ENCODE measurements around the gene IL2RA.

Gene IL2RA

DNA sequence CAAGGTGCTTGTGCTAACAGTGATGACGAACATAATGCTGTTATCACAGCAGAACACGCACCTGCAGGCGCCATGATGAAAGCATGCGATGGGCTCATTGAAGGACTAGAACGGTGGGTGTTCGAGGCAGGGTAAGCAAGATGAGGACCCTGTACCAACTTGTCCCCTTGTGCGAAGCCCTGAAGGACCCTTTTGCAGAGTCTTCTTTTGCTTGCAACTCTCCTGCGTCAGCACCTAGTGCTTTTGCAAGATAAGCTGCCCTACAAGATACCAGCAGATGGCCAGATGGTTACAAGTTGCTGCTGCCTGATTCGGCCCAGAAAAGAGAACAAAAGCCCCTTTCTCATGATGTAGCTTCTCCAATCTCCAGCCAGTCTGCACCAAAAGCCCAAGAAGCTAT is 80.6 kb downstream of the IL2RA start:
- no peak overlapping the region for H3K9ac ChIP-seq (ENCODE audit: low read depth, low read length)
- no peak overlapping the region for H3K4me3 ChIP-seq (ENCODE audit: low read length)
- H3K27me3 ChIP-seq (ENCODE audit: insufficient read depth, low read length), result peaks cover 53% of the 10 kb centered on the region
- H3K9me3 ChIP-seq (ENCODE audit: insufficient read depth, low read depth, low read length), result no peaks in the 10 kb centered on the region
- no peak overlapping the region for H3K27ac ChIP-seq (ENCODE audit: low read length)
- no peaks in the 10 kb centered on the region for H3K36me3 ChIP-seq (ENCODE audit: insufficient read depth, low read depth, low read length)
- H3K4me1 ChIP-seq (ENCODE audit: insufficient read depth, low read length), result no peaks in the 10 kb centered on the region

DNA sequence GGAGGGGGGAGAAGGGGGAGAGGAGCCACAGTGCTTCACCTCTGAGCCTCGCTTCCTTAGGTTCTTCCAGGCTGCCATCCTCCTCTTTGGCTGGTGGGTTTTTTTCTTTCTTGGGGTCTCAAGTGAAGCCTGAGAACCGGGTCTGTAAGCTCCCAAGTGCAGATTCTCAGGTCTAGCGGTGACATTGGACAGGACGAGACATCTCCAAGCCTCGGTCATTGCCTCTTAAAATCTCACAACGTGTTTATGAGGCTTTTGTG is 84.0 kb downstream of the IL2RA start:
- Histone ChIP-seq H3K27ac (ENCODE audit: low read length) (no peak overlapping the region), H3K27me3 (ENCODE audit: insufficient read depth, low read length) (peaks cover 71% of the 10 kb centered on the region), H3K9me3 (ENCODE audit: insufficient read depth, low read depth, low read length) (no peaks in the 10 kb centered on the region), H3K4me1 (ENCODE audit: insufficient read depth, low read length) (no peaks in the 10 kb centered on the region), H3K9ac (ENCODE audit: low read depth, low read length) (no peak overlapping the region), H3K4me3 (ENCODE audit: low read length) (peak overlapping the region; percentile 79), H3K36me3 (ENCODE audit: insufficient read depth, low read depth, low read length) (no peaks in the 10 kb centered on the region)

DNA sequence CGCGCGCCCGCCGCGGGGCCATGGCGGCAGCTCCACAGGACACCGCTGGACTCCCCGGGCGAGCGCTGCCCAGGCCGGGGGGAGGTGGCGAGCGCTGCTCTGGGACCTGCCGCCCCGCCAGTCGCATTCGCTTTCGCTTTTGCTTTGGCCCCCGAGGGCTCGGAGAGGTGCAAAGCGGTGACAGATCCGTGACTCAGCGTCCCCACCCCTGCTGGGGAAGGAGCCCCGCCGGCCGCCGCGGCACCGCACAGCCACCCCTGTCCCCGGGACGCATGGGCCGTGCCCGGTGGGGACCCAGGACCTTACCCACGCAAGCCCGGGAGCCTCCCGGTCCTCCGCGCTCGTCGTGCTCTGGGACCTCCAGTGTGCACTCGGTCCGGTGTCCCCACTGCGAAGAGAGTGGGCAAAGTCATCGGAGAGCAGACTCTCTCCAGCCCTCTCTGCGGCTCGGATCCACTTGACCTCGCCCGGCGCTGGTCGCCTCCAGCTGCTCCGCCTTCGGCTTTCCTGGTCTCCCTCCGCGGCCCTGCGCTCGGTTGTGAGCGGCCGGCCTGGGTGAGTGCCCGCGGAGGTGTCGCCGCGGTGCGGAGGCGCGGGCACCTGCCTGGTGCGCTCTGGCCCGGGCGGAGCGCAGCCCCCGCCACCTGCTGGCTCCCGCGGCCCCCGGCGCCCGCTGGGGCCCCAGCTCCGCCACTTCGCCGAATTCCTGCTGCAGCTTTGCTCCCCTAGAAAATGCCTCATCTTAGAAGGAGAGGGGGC is 84.5 kb downstream of the IL2RA start, which contains the start of gene IL15RA:
TSS of gene IL15RA (minus strand) at position 73 of the 759 bp plus-strand sequence. CDS start at position 22, 51 bp downstream.
- Histone ChIP-seq H3K27me3 (ENCODE audit: insufficient read depth, low read length) (peaks cover 71% of the 10 kb centered on the region), H3K27ac (ENCODE audit: low read length) (no peak within 1 kb of the TSS), H3K9me3 (ENCODE audit: insufficient read depth, low read depth, low read length) (no peaks in the 10 kb centered on the region), H3K4me1 (ENCODE audit: insufficient read depth, low read length) (no peaks in the 10 kb centered on the region), H3K4me3 (ENCODE audit: low read length) (peak within 1 kb of the TSS; percentile 79), H3K36me3 (ENCODE audit: insufficient read depth, low read depth, low read length) (no peaks in the 10 kb centered on the region), H3K9ac (ENCODE audit: low read depth, low read length) (no peak within 1 kb of the TSS)

DNA sequence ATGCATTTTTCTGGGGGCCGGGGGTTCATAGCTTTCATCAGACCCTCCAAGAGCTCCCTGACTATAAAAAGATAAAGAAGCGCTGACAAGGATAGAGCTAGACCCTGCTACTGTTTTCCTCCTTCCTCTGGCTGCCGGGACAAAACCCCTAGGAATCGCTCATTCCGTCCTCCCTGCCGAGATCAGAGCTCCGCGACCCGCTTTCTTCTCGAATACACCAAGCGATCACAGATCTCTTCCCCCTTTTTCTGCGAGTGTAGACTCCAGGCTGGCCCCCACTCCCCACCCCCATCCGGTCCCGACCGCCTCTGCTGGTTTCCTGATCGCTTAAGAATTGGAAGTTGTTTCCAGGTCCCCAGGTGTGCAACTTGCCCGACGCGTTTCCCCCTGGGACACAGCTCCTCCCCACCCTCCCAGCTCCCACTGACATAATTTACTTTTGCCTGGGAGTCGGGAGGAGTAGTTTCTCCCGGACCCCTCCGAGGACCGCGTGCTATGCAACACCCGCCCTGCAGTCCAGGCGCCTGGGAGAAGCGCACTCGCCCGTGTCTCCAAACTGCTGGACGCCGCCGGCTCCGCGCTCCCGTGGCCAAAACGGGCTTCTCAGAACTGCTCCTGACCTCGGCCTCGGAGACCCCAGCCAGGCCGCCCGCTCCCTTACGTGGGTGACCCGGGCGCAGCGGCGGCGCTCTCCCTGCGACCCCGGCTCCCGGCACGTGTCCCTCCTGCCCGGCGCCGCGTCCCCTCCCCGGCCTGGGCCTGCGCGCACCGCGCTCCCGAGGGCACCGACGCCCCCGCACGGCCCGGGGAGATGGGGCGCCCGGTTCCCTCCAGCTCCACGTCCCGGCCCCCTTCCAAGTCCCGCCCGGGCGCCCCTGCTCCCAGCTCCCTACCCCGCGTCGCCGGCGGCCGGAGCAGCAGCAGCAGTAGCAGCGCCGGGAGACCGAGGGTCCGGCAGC is 85.4 kb downstream of the IL2RA start:
- Histone ChIP-seq H3K4me1 (ENCODE audit: insufficient read depth, low read length) (no peaks in the 10 kb centered on the region), H3K9me3 (ENCODE audit: insufficient read depth, low read depth, low read length) (no peaks in the 10 kb centered on the region), H3K4me3 (ENCODE audit: low read length) (peak overlapping the region; percentile 79), H3K36me3 (ENCODE audit: insufficient read depth, low read depth, low read length) (no peaks in the 10 kb centered on the region), H3K27ac (ENCODE audit: low read length) (no peak overlapping the region), H3K9ac (ENCODE audit: low read depth, low read length) (no peak overlapping the region), H3K27me3 (ENCODE audit: insufficient read depth, low read length) (peaks cover 70% of the 10 kb centered on the region)

DNA sequence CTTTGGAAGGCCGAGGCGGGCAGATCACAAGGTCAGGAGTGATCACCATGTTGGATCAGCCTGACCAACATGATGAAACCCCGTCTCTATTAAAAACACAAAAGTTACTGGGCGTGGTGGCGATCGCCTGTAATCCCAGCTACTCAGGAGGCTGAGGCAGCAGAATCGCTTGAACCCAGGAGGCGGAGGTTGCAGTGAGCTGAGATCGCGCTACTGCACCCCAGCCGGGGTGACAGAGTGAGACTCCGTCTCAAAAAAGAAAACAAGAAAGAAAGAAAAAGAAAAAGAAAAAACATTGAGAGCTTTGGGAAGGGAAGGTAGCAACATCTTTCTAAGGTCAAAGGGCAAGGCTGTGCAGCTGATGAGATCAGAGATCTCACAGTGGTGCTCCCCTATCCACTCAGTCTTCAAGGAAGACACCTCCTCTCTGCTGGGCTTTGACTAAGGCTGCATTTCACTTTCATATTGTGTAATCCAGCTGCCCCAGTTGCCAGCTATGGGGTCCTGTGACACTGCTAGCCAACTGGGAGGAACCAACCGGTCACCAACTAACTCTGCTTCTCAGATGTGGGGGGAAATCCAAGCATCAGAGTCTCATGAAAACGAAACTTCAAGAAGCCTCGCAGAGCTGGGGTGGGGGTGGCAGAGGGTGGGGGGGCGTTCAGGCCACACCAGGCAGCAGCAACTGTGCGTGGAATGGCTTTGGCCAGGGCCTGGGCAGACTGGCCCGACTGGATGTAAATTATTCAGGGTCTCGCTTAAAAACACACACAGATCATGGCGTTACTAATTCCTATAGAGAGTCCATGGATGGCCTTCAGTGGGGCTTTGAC is 86.3 kb downstream of the IL2RA start:
- H3K4me1 ChIP-seq (ENCODE audit: insufficient read depth, low read length), result no peaks in the 10 kb centered on the region
- H3K27ac ChIP-seq (ENCODE audit: low read length), result no peak overlapping the region
- H3K36me3 ChIP-seq (ENCODE audit: insufficient read depth, low read depth, low read length), result no peaks in the 10 kb centered on the region
- peak overlapping the region; percentile 79; the same call in 1 of the 2 replicates for H3K4me3 ChIP-seq (ENCODE audit: low read length)
- H3K9me3 ChIP-seq (ENCODE audit: insufficient read depth, low read depth, low read length), result no peaks in the 10 kb centered on the region
- peaks cover 60% of the 10 kb centered on the region for H3K27me3 ChIP-seq (ENCODE audit: insufficient read depth, low read length)
- no peak overlapping the region for H3K9ac ChIP-seq (ENCODE audit: low read depth, low read length)

DNA sequence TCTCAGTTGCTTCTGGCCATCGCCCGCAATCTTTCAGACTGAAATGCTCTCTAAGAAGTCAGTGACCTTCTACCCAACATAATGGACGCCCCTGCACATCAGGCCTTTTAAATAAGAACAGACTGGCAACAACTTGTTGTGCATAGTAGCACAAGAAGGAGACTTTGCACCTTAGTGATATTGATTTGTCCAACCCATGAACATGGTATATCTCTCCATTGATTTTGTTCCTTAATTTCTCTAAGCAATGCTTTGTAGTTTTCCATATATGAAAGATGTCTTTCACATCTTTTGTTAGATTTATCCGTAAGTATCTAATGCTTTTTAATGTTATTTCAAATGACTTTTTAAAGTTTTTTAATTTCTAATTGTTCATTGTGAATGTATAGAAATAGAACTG is 89.1 kb downstream of the IL2RA start:
- no peaks in the 10 kb centered on the region for H3K36me3 ChIP-seq (ENCODE audit: insufficient read depth, low read depth, low read length)
- H3K4me3 ChIP-seq (ENCODE audit: low read length), result no peak overlapping the region
- H3K4me1 ChIP-seq (ENCODE audit: insufficient read depth, low read length), result no peaks in the 10 kb centered on the region
- no peaks in the 10 kb centered on the region for H3K9me3 ChIP-seq (ENCODE audit: insufficient read depth, low read depth, low read length)
- H3K27ac ChIP-seq (ENCODE audit: low read length), result no peak overlapping the region
- peaks cover 33% of the 10 kb centered on the region for H3K27me3 ChIP-seq (ENCODE audit: insufficient read depth, low read length)
- no peak overlapping the region for H3K9ac ChIP-seq (ENCODE audit: low read depth, low read length)

DNA sequence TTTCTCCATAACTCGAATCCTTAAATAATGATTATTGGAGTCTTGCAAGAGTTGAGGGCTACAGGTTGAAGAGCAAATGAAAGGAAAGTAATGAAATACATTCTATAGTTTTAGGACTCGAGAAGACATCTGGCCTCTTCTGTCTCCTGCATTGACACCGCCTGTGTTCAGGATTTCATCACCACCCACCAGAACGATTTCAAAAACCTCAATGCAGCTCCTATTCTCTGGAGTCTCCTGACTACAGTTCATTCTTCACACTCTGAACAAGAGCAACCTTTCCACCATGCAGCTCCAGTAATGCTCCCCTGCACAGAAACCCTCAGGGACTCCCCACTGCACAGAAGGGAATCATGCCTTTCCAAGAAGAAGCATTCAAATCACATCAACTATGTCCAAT is 90.3 kb downstream of the IL2RA start:
- Histone ChIP-seq H3K27me3 (ENCODE audit: insufficient read depth, low read length) (peaks cover 21% of the 10 kb centered on the region), H3K4me1 (ENCODE audit: insufficient read depth, low read length) (no peaks in the 10 kb centered on the region), H3K4me3 (ENCODE audit: low read length) (no peak overlapping the region), H3K9ac (ENCODE audit: low read depth, low read length) (no peak overlapping the region), H3K9me3 (ENCODE audit: insufficient read depth, low read depth, low read length) (no peaks in the 10 kb centered on the region), H3K27ac (ENCODE audit: low read length) (no peak overlapping the region), H3K36me3 (ENCODE audit: insufficient read depth, low read depth, low read length) (no peaks in the 10 kb centered on the region)

DNA sequence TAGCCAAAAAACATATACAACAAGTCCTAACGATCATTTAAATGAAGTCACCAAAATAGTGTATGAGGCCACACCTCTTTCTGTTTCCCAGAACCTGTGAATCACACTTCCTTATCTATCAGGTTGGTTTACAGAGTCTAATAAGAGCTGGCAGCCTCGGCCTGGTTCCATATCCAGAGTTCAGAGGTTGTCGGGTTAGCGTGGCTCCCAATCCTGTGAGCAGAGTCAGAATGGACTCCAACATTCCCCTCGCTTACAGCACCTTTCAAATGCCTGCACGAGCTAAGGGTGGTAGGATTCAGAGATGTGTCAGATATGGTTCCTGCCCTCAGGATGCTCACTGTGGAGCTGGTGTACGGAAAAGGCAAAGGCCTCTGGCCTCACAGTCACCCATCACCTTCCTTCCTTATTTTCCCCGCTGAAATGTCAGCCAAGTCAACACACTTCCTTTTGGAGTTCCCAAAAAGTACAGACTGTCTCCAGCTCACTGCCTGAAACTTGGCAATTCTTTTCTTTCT is 90.8 kb downstream of the IL2RA start:
- Histone ChIP-seq H3K27me3 (ENCODE audit: insufficient read depth, low read length) (peaks cover 16% of the 10 kb centered on the region), H3K4me3 (ENCODE audit: low read length) (no peak overlapping the region), H3K27ac (ENCODE audit: low read length) (no peak overlapping the region), H3K9me3 (ENCODE audit: insufficient read depth, low read depth, low read length) (no peaks in the 10 kb centered on the region), H3K36me3 (ENCODE audit: insufficient read depth, low read depth, low read length) (no peaks in the 10 kb centered on the region), H3K4me1 (ENCODE audit: insufficient read depth, low read length) (no peaks in the 10 kb centered on the region), H3K9ac (ENCODE audit: low read depth, low read length) (no peak overlapping the region)

DNA sequence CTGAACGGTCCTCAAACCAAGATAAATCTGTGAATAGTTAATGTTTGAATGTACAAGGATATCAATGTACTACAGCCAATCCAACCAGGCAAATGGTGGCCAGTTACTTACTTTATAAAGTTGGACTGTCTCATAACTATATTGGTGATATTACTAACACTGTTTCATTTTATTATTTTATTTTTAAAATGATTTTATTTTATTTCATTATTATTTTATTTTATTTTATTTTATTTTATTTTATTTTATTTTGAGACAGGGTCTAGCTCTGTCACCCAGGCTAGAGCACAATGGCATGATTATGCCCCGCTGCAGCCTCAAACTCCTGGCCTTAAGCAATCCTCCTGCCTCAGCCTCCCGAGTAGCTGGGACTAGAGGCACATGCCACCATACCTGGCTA is 91.6 kb downstream of the IL2RA start:
- no peaks in the 10 kb centered on the region for H3K36me3 ChIP-seq (ENCODE audit: insufficient read depth, low read depth, low read length)

DNA sequence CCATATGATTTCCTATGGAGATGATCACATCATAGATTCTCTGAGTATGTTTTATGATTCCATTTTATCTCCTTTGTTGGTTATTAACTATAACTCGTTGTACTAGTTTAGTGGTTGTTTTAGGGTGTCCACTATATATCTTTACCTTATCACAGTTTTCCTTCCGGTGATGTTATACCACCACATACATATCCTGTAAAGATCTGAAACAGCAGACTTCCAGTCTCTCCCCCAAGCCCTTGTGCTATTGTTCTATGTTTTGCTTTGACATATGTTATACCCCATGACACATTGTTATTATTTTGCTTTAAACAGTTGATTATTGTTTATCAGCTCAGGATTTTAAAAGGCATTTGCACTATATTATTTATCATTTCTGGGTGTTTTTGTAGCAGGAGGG is 92.1 kb downstream of the IL2RA start:
- Histone ChIP-seq H3K27me3 (ENCODE audit: insufficient read depth, low read length) (peaks cover 3% of the 10 kb centered on the region), H3K4me1 (ENCODE audit: insufficient read depth, low read length) (no peaks in the 10 kb centered on the region), H3K27ac (ENCODE audit: low read length) (no peak overlapping the region), H3K9ac (ENCODE audit: low read depth, low read length) (no peak overlapping the region), H3K9me3 (ENCODE audit: insufficient read depth, low read depth, low read length) (no peaks in the 10 kb centered on the region), H3K4me3 (ENCODE audit: low read length) (no peak overlapping the region), H3K36me3 (ENCODE audit: insufficient read depth, low read depth, low read length) (no peaks in the 10 kb centered on the region)

More for the DNA sequence above, 91.6 kb downstream of the IL2RA start:
- no peak overlapping the region for H3K9ac ChIP-seq (ENCODE audit: low read depth, low read length)
- no peak overlapping the region for H3K27ac ChIP-seq (ENCODE audit: low read length)
- no peak overlapping the region for H3K4me3 ChIP-seq (ENCODE audit: low read length)
- H3K4me1 ChIP-seq (ENCODE audit: insufficient read depth, low read length), result no peaks in the 10 kb centered on the region
- no peaks in the 10 kb centered on the region for H3K9me3 ChIP-seq (ENCODE audit: insufficient read depth, low read depth, low read length)
- peaks cover 8% of the 10 kb centered on the region for H3K27me3 ChIP-seq (ENCODE audit: insufficient read depth, low read length)

DNA sequence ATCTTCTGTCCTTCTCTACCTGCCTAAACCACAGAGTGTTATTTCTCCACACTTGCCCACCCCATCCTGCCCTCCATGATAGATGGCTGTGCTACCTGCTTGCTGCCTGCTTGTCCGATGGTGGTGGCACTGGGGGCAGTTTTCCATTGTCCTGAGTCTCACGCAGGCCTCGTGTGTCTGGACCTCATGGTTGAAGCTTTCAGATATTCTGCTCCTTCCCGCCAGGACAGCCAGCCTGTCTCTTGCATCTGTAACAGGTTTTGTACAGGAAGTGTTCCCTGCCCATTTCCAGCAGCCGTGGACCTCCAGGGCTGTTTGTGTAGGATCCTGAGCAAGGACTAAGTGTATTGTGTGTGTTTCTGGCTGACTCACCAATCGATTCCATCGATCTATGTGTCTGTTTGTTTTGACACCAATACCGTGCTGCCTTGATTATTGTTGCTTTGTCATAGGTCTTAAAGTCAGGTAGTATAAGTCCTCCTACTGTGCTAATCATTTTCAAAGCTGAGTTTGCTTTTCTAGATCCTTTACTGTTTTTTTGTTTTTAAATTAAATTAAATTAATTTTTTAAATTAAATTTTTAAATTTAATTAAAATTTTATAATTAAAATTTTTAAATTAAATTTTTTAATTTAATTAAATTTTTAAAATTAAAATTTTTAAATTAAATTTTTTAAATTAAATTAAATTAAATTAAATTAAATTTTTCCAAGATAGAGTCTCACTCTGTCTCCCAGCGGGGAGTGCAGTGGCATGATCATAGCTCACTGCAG is 93.3 kb downstream of the IL2RA start:
- Histone ChIP-seq H3K4me3 (ENCODE audit: low read length) (no peak overlapping the region), H3K36me3 (ENCODE audit: insufficient read depth, low read depth, low read length) (no peaks in the 10 kb centered on the region), H3K9me3 (ENCODE audit: insufficient read depth, low read depth, low read length) (no peaks in the 10 kb centered on the region), H3K27ac (ENCODE audit: low read length) (no peak overlapping the region), H3K9ac (ENCODE audit: low read depth, low read length) (no peak overlapping the region), H3K4me1 (ENCODE audit: insufficient read depth, low read length) (no peaks in the 10 kb centered on the region), H3K27me3 (ENCODE audit: insufficient read depth, low read length) (no peaks in the 10 kb centered on the region)

Data from iPS-20b (cell line).